NCI-H524 (cell line): ENCODE data around the gene ZNF275.
"Not testable (repeated sequence)": the region's sequence is repeated elsewhere in the genome, so short reads cannot be mapped to it uniquely, and the experiment has no call there.

ENCODE experiments used
- DNase-seq, 2 experiments: peaks; one replicate each; lab custom pipeline; 2025; lab: John Stamatoyannopoulos, UW

The ZNF275 gene

DNA sequence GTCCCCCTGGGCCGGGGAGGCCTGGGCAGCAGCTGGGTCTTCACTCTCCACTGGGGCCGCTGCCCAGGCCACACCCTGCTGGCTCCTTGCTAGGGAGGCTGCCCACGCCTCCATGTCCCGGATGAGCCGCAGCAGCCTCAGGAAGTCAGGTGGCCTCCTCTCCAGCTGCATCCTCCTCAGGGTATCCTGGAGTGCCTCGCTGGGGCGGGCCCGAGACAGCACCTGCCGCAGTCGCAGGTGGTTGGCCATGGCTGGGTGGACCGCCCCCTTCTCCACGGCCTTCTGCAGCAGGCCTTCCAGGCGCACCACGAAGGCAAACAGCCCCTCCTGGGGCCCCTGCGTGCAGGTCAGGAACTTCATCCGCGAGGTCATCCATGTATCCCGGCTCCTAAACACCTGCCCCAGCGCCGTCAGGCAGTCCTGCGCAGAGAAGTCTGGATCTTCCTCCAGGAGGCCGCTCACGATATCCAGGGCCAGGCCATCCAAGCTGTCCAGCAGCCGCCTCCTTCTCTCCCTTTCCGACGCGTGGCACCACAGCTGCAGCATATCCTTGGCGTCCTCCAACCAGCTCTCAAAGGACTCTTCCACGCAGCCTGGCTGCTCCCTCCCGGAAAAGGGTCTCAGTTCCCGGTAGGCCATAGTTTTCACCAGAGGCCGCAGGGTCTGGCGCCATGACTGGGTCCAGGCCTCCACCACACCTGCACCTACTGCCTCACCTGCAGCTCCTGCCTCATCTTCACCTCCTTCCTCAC, 14.5 kb upstream of the ZNF275 start:
- DNase-seq = no peak

DNA sequence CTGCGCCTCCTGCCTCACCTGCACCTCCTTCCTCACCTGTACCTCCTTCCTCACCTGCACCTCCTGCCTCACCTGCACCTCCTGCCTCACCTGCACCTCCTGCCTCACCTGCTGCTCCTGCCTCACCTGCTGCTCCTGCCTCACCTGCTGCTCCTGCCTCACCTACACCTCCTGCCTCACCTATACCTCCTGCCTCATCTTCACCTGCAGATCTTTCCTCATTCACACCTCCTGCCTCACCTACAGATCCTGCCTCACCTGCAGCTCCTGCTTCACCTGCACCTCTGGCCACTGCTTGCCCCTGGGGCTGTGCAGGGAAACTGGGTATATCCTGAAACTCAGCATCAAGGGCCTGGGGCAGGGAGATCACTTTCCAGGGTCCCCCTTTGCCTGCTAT, 13.9 kb upstream of the ZNF275 start:
- not testable (repeated sequence) for DNase-seq

DNA sequence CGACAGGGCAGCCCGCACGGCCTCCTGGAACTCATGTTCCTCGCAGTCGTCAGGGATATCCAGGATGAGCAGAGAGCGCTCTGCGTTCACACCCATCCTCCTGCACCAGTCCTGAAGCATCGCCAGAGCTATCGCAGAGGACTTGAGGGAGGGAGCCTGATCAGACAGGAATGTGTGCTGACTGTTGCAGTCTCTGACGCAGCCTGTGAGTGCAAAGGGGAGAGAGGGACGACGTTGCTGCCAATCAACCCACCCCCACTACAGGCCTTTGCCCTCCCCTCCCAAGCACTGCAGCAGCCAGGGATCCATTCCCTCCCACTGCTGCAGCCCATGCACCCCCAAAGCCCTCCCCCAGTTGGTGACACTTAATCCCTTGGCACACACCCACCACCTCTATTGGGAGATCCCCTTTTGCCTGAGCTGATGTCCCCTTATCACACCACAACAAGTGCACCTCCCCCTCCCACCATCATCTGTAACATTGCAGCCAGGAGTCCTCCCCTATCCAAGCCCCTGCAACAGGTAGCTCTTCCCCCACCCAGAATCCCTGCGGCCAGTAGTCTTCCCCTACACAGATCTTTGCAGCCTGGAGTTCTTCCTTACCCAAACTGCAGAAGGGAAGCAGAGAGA, 13.3 kb upstream of the ZNF275 start:
- DNase-seq = no peak

DNA sequence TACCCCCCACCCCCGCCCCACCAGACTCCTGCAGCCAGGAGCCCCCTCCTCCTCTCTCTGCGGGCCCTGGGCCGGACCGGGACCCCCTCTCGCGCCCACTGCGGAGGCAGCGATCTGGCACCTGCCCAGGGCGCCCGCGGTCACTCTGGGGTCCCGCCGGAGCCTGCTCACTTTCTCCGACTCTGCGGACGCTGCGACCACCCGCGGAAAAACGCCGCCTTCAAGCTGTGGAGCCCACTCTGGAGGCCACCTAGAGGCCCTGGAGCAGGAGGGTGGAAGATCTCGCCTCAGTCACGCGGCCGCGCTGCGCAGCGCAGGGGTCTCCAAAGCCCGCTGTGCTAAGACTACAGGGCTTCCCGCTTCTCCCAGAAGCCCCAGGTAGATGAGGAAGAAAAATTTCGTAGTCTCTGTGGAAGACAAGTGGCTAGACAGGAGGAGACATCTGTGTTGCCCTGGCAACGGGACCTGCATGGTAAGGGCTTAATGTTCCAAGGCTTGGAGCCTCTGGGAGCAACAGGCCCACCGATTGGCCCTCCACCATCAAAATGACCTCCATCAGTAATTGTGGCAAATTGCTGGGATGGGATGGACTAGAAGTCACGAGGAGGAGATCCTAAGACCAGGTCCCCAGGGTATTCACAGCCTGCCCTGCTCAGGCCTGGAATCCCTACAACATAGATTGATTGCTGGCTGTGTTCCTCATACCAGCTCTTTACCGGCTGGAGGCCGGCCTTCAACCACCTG, 12.4 kb upstream of the ZNF275 start, which contains the start of gene PNMA6F:
TSS of gene PNMA6F (minus strand) at position 387 of the 744 bp plus-strand sequence. CDS start 1,093 bp downstream, outside the sequence.
- peak; percentile 15 to 61 for DNase-seq

DNA sequence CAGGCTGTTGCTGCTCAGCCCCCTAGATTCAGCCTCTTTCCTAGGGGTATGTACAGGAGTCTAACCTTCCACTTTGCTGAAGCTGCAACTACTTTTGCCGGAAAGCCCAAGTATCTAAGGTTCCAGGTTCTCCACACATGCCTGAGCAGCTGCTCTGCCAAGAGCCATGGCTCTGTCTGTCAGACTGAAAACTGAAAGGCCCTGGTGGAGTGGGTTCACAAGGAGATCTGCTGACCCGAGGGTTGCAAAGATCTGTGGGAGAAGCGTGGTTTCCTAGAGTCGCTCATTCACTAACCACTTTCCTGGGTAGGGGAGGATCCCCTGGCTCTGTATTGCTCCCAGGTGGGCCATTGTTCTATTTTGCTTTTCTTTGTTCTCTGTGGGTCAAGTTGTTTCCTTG, 6.4 kb upstream of the ZNF275 start:
- no peak for DNase-seq

DNA sequence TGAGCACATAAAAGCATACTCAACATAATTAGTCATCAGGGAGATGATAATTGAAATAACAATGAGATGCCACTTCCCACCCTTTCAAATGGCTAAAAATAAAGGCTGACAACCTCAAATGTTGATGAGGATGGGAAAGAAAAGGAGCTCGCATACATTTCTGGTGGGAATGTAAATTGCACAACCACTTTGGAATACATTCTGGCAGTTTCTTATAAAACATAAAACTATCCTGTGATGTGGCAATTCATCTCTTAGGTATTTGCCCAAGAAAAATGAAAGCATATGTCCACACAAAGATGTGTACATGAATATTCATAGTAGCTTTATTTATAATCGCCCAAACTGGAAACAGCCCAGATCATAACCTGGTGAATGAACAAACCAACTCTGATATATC, 687 bp upstream of the ZNF275 start:
- DNase-seq = no peak

DNA sequence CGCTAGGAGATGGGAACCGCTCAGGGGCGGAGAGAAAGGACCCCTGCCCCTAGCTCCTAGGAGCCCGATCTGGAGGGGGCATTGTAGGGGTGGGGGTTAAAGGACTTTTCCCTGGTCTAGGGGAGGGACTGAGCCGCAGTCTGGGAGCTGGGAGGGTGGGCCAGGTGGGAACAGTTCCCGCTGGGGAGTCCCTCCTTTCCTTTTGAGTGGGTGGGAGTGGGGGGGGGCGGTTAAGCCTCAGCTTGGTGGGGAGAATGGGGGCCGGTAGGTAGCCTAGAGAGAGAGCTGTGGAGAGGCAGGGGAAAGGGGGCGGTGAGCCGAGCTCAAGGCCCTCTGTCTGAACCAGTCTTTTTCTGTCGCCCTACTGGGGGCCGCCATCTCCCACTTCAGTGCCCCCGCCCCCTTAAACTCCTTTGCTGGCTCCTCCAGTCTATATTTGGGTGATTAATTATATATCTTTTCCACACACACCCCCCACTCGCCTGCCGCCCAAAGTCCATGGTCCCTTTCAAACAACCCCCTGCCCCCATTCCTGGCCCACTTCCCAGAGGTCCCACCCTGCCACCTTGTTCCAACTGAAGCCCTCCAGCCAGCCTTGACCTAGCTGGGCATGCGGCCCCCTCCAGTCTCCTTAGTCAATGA, 822 bp downstream of the ZNF275 start:
- DNase-seq = no peak

DNA sequence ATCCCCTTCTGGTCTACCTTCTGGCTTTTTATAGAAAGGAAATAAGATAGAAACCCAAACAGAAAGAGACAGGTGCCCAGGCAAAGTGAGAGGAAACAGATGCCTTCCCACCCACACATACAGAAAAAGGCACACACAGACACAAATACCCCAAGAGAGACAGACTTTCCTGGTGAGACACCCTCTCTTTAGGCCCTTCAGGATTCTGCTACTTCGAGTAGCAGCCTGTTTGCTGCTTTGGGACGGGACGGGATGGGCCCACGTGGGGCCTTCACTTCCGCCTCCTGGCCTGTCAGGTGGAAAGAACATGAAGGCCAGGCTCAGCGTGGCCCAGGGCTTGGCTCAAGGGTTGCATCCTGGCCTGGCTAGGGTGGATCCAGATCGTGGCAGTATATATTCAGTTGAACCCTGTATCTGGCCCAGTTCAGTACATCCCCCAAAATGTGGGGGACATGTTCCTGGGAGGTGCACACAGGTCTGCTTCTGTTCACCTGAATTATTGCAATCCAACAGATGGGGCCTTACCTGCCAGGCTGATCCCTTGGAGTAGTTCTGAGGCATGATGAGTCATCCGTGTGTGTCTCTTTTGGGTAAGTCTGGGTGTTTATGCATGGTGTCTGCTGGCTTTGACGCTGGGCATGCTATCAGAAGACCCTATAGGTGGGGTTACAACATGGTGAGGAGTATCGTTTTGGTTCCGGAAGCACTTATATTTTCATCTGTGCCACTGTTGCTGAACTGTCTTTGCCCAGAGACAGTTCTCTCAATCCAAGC, 2.4 kb downstream of the ZNF275 start:
- DNase-seq = no peak

DNA sequence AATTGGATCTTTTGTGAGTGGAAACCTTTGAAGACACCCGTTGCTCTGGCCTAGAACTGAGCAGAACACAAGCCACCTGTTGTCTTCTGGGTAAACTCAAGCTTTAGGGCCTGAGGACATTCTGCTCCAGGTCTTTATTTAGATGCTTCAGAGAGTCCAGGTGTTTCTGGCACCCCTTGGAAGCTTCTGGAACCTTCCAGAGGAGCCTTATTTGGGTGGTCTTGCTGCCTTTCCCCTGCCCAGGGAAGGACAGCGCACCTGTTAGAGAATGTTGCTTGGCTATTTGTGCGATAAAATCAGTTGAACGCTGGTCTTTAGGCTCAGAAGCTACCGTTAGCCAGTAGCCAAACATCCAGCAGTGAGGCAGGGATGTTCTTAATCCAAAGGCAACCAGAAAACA, 3.0 kb downstream of the ZNF275 start:
- no peak for DNase-seq

DNA sequence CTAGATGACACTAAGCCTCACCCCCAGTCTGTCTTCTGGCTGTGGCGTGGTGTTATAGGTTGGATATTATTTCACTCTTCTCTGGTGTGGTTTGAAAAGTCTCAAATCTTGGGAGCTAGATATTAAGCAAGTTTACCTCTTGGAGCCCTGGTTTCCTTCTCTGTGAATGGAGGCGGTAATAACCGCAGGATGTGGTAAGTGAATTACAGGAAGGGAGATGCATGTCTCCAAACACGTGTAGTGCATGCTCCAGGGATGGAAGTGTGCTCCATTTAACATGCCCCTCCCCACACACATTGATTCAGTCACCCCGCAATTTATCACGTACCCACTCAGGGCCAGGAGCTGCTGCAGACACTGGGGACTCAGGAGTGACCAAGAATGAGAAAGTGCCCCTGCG, 4.9 kb downstream of the ZNF275 start:
- DNase-seq = no peak

DNA sequence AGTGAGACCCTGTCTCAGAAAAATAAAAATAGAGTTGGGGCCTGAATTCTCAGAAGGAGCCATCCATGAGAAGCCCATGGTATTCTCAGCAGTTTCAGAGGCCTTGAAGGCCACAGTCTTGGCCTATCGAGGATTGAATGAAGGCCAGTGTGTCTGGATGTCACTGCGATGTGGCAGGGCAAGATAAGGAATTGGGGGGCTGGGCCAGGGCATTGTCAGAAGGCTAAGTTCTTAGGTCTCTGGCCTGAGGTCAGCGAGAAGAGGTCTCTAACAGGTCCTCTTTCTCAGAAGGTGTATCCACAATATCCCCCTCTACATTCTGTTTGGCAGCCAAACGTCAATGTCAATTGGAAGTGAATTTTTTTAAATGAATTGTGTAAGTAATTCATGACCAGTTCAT, 5.7 kb downstream of the ZNF275 start:
- no peak for DNase-seq

DNA sequence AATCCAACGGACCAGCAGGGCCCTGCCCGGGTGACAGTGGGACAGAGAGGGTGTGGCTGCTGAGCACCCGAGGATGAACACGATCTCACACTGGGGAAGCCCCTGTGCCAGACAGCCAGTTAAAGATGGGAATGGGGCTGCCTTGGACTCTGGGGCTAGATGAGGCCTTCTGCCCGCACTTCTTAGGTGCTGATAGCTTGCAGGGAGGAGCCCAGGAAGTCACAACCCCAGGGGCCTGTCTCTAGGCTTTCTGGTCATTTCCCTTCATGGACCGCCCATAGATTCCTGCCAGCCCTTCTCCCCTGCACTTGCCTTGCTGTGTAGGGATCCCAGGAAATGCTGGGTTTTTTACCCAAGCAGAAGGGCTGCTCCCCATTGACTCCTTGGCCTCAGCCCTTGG, 6.2 kb downstream of the ZNF275 start:
- no peak for DNase-seq

DNA sequence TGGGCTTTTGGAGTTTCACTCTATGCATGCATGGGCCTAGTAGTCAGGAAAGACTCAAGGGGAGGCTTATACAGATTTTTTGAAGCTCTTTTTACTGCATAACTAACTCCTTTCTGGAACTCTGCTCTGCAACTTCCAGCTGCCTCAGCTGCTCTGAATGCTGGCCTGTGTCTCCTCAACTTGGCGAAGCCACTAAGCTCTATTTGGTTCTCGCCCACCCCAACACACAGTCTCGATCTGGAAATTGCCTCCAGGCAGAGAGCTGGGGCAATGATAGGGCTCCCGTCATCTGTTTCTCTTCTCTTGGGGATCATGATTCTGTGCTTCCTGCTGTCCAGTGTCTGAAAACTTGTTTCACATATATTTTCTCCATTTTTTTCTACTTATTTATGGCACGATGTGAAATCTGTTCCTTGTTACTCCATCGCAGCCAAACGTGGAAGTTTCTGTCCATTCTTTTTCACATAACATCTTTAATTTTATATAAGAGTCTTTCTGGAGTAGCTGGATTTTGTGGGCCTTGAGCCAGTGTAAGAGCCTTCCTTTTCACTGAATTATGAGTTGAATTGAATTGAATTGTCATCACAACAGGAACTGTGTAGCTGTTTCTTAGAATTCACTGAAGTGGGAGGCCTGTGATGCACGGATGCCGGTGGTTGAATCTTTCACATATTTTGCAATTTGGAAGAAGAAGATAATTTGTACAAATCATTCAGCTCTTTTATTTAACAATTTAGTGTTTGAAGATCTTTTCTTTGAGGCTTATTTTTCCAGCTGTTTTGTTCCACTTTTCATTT, 9.0 kb downstream of the ZNF275 start:
- no peak for DNase-seq

DNA sequence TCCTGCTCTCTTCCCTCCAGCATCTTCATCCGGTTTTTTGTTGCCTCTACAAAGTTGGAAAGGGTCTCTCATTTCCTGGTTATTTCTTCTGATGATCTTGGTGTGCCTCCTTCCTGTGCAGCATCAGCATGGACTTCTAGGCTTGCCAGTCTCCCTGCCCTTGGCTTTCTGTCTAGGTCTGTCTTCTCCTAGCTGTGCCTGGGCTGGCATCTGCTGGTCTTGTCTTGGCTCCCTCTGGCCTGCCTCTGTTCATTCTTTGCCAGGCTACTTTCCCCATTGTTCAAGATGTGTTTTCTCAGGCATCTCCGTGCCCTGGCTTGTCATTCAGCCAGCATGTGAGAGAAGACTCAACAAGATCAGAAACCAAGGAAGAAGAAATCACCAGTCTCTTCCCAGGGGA, 9.7 kb downstream of the ZNF275 start:
- no peak for DNase-seq

DNA sequence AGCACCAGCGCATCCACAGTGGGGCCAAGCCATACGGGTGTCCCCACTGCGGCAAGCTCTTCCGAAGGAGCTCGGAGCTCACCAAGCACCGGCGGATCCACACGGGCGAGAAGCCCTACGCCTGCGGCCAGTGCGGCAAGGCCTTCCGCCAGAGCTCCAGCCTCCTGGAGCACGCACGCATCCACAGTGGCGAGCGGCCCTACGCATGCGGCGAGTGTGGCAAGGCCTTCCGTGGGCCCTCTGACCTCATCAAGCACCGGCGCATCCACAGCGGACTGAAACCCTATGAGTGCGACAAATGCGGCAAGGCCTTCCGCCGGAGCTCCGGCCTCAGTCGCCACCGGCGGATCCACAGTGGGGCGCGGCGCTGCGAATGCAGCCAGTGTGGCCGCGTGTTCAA, 13.6 kb downstream of the ZNF275 start:
- DNase-seq = no peak

DNA sequence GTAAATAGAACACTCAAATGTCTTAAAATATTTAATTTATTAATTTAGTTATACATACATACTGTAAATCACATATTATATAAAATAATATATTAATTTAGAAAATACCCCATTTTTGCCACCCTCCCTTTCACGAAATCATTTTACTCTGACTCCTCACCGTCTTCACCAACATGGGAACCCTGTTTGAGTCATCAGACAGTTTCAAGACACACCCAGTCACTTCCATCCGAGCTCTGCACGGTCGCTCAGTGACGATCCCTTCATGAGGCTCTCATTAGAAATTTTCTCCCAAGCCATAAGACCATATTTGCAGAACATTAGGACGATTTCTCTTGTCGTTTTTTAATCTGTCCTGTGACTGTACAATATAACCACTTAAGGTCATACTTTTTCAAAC, 14.5 kb downstream of the ZNF275 start:
- DNase-seq = no peak

DNA sequence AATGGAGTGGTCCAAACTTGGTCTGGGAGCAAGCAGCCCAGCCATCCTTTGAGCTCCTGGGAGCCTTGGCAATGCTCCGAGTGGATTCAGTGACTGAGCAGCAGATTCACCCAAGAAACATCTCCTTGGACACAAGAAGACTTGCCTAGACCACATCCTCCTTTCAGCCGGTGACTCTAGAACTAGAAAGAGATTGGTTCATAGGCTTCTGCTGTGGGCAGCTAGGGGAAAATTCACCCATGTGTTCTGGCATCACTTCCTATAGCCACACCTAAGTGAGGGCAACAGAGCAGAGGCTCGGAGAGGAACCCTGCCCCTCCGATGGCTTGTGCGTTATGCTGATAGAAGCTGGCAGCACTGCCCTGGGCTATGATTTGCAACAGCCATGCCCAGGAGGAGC, 16.0 kb downstream of the ZNF275 start:
- DNase-seq = no peak

DNA sequence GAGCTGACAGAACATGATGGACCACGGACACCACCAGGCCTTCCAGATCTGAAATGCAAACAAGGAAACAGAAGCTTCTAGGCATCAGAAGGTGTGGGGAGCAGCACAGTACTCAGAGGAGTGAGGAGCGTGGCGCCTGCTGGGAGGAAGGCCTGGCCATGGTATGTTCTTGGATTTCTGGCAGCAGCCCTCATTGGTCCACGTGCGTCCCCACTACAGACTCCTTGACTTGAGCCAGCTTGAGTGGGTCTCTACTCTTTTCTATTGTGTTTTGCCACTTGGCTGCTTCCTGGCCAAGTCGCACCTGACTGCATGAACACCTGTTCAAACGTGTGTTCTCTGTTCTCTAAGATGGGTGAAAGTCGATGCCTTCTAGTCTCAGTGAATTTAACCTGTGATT, 18.0 kb downstream of the ZNF275 start:
- no peak for DNase-seq

DNA sequence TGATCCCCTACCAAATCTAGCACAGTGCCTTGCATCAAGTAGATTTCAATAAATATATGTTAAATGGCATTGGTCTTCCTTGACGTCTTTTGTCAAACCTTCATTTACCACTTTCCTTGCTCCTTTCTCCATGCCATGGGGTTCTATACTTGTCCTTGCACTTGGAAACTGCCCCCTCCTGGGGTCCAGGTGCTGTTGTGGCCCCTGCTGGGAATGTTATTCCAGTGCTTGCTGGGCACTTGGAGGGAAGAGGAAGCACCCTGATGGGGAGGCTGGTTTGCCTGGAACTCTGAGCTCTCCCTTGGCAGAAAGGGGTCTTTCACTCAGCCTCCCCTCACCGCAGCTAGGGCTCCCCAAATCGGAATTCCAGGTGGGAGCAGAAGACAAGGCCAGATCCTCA, 18.9 kb downstream of the ZNF275 start:
- no peak for DNase-seq

DNA sequence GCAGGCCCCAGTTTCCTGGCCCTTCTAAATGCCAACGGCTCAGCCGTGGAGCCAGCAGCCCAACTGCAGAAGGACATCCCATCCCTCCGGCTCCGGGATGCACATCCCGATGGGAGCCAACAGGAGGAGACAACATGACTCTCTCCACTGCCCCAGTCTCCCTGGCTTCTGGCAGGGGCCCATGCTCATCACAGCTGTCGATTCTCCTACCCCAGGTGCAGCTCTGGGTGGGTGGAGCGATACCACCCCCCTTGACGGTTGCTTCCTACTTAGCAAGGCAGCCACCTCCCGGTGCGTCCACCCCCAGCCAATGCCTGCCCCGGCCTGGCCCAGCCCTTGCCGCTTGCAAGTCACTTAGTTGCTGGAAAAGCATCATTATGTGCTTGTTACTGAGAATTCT, 19.5 kb downstream of the ZNF275 start:
- peak in 1 of 2 experiments; percentile 45 for DNase-seq

DNA sequence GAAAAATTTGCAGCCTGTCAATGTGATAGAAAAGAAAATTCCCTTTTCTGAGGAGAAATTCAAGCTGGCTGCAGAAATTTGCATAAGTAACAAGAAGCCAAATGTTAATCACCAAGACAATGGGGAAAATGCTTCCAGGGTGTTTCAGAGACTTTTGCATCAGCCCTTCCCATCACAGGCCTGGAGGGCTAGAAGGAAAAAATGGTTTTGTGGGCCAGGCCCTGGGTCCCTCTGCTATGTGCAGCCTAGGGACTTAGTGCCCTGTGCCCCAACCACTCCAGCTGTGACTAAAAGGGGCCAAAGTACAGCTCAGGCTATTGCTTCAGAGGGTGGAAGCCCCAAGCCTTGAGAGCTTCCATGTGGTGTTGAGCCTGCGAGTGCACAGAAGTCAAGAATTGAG, 23.9 kb downstream of the ZNF275 start:
- DNase-seq = no peak
